Esophagus squamous epithelium (tissue), 5 donors: ENCODE data around the gene ARIH2. TPM values are rescaled to one million over a fixed set of nuclear protein-coding genes. Genes with fewer than 3 reads are reported as not detected.
A peak's percentile ranks its signal among the peaks of the same experiment; 100 is the strongest.

Source experiments
- DNase-seq: peaks from one replicate; lab custom pipeline; 2025; lab: John Stamatoyannopoulos, UW
- H3K27ac ChIP-seq, 4 donors: fragments of 200-600 bp; sonication (generic); one replicate each; pipeline ENCODE4 v1.5.1; 2016 to 2019; ENCODE audit warnings: mild to moderate bottlenecking in 1 of 4
- H3K27me3 ChIP-seq, 4 donors: fragments of 200-600 bp; sonication (generic); 1 replicate in 3 of 4; 2 replicates in 1 of 4; pipeline versions ENCODE4 v1.5.1 to v1.6.0; 2017 to 2021; ENCODE audit warnings: antibody characterized with exemption in 1 of 4
- H3K36me3 ChIP-seq, 3 donors: fragments of 200-600 bp; sonication (generic); one replicate each; pipeline ENCODE4 v1.5.1; 2016 to 2019
- H3K4me1 ChIP-seq, 3 donors: fragments of 200-600 bp; sonication (generic); one replicate each; pipeline ENCODE4 v1.5.1; 2017 to 2019
- H3K4me3 ChIP-seq, 4 donors: fragments of 200-600 bp; sonication (generic); 1 replicate in 3 of 4; 2 replicates in 1 of 4; pipeline ENCODE4 v1.5.1; 2016 to 2019; ENCODE audit warnings: mild to moderate bottlenecking in 2 of 4, moderate library complexity in 1 of 4
- H3K9me3 ChIP-seq, 3 donors: fragments of 200-600 bp; sonication (generic); one replicate each; pipeline ENCODE4 v1.5.1; 2016 to 2019
- POLR2A ChIP-seq, 4 donors: fragments of 450-650 bp; IDR thresholded peaks; one replicate each; pipeline ENCODE4 v1.6.1; 2017; ENCODE audit warnings: antibody characterized with exemption in 4 of 4, mild to moderate bottlenecking in 4 of 4, moderate library complexity in 3 of 4
- WGBS, 2 donors: methylation state at CpG; one replicate each; pipeline ENCODE4 v1.1.5; 2018; 5-methylcytosine and 5-hydroxymethylcytosine counted together
- intact Hi-C: fragments of 100-400 bp; cut with DNase I; formaldehyde crosslinking; loops from one replicate; pipeline ENCODE4 v1.15.0; 2022
- total RNA-seq, 4 donors: library from RNA; depleted of rRNA; stranded (reverse); fragments of >200 nt; gene quantifications; one replicate each; pipeline ENCODE4 v1.1.0, GENCODE V29; 2016
- TF ChIP-seq, protein P1 (sequence below), 6 experiments: fragments of 450-650 bp in 4 of 6; fragments of 200-600 bp in 2 of 6; sonication (generic) in 2 of 6; IDR thresholded peaks; one replicate each; pipeline ENCODE4 v1.5.1; 2016 to 2019; ENCODE audit warnings: antibody characterized with exemption in 6 of 6, mild to moderate bottlenecking in 4 of 6, moderate library complexity in 4 of 6
- donor health status: DM: yes; HTN: yes; CAD: no.

ARIH2 gene
- total RNA-seq, 4 donors from 2014 or later = 54.0 to 74.2 (median 71.3) TPM

DNA sequence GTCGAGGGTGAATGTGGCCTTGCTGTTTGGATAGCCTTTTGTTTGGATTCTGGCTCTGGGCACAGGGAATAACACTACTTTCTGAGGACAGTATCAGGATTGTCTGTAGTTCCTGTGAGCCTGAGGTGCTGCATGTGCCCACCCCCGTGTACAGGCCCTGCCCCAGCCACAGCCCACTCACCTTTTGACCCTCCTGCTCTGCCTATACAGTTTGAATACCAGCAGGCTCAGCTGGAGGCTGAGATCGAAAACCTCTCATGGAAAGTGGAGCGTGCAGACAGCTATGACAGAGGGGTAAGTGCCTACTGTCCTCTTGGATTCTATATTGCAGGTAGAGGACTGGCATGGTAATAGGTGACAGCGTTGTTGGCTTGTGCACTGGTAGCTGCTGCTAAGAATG, 64.0 kb downstream of the ARIH2 start:
- no peak for DNase-seq
- Histone ChIP-seq H3K4me3 (no peak overlapping the region), H3K27me3 (no peaks in the 10 kb centered on the region), H3K4me1 (peaks cover 0 to 7% (median 0%) of the 10 kb centered on the region in 3 donors), H3K27ac (no peak overlapping the region), H3K9me3 (no peaks in the 10 kb centered on the region), H3K36me3 (peaks cover 30 to 93% (median 46%) of the 10 kb centered on the region in 3 donors)
- TF ChIP-seq, protein P1, sequence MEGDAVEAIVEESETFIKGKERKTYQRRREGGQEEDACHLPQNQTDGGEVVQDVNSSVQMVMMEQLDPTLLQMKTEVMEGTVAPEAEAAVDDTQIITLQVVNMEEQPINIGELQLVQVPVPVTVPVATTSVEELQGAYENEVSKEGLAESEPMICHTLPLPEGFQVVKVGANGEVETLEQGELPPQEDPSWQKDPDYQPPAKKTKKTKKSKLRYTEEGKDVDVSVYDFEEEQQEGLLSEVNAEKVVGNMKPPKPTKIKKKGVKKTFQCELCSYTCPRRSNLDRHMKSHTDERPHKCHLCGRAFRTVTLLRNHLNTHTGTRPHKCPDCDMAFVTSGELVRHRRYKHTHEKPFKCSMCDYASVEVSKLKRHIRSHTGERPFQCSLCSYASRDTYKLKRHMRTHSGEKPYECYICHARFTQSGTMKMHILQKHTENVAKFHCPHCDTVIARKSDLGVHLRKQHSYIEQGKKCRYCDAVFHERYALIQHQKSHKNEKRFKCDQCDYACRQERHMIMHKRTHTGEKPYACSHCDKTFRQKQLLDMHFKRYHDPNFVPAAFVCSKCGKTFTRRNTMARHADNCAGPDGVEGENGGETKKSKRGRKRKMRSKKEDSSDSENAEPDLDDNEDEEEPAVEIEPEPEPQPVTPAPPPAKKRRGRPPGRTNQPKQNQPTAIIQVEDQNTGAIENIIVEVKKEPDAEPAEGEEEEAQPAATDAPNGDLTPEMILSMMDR (IDR thresholded peaks at IDR 0.05) = no peak
- TF ChIP-seq POLR2A (IDR thresholded peaks at IDR 0.05) = no peak
- 71 to 91% methylated on average over 2 to 4 of the region's 5 CpGs for WGBS, 2 donors
- intact Hi-C loops = no loop called here

DNA sequence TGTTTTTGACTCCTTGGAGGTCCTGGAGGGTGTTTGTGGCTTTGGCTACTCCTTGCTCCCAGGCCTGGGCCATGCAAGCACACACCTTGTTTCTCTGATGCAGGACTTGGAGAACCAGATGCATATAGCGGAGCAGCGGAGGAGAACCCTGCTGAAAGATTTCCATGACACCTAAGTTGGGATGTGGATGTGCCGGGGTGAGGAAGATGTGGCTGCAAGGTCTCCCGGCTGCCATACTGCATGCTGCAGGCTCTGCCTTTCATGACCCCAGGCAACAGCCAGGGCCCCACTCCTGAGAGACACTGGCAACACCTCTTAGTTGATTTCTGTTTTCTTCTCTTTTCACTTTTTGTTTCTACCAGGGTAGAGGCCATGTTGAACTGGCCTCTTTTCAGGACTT, 64.5 kb downstream of the ARIH2 start:
- Histone ChIP-seq H3K9me3 (no peaks in the 10 kb centered on the region), H3K4me1 (peaks cover 0 to 7% (median 2%) of the 10 kb centered on the region in 3 donors), H3K4me3 (no peak overlapping the region), H3K27me3 (no peaks in the 10 kb centered on the region), H3K27ac (no peak overlapping the region), H3K36me3 (peaks cover 30 to 88% (median 46%) of the 10 kb centered on the region in 3 donors)
- no peak for TF ChIP-seq POLR2A (IDR thresholded peaks at IDR 0.05)
- TF ChIP-seq, protein P1 (IDR thresholded peaks at IDR 0.05) = no peak
- 80 to 95% methylated on average over 1 to 4 of the region's 4 CpGs for WGBS, 2 donors
- no peak for DNase-seq
- intact Hi-C loops = no loop called here

GRCh38 chr3:48984663-48985062, 66.0 kb downstream of the ARIH2 start:
- TF ChIP-seq, protein P1 (IDR thresholded peaks at IDR 0.05) = no peak
- TF ChIP-seq POLR2A (IDR thresholded peaks at IDR 0.05) = no peak
- no peaks in the 10 kb centered on the region for H3K9me3 ChIP-seq
- H3K4me3 ChIP-seq = no peak overlapping the region
- no peaks in the 10 kb centered on the region for H3K27me3 ChIP-seq
- peaks cover 5 to 18% (median 12%) of the 10 kb centered on the region in 3 donors for H3K4me1 ChIP-seq
- H3K36me3 ChIP-seq = peaks cover 24 to 73% (median 39%) of the 10 kb centered on the region in 3 donors
- DNase-seq = no peak
- no peak overlapping the region for H3K27ac ChIP-seq
- intact Hi-C loops = no loop called here

DNA sequence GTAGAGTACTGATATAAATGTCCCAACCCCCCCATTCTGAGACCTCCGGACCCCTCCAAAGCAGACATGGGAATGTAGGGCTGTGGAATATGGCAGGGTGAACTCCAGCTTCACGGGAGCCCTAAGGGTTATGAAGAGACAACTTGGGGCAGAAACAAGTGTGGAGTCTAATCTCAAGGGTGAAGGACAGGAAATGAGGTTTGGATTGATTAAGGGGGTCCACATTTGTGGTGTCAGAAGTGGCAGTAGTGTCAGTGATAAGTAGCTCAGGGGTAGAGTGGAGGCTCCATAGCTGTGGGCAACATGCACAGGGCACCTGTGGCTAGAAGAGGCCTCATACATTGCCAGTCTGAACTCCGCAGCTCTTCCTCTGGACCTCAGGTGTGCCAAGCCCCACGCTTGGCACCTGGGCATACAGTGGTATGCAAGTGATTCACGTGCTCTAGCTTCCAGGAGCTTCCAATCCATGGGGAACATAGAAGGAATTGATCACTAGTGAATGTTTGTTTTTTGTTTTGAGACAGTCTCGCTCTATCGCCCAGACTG, 67.3 kb downstream of the ARIH2 start:
- H3K27me3 ChIP-seq = no peaks in the 10 kb centered on the region
- peaks cover 17 to 60% (median 29%) of the 10 kb centered on the region in 3 donors for H3K36me3 ChIP-seq
- WGBS, 2 donors = 82 to 88% methylated on average over 6 of the region's 7 CpGs
- TF ChIP-seq POLR2A (IDR thresholded peaks at IDR 0.05) = no peak
- TF ChIP-seq, protein P1 (IDR thresholded peaks at IDR 0.05) = no peak
- intact Hi-C loops = no loop called here
- DNase-seq = no peak
- no peak overlapping the region for H3K4me3 ChIP-seq
- peaks cover 5 to 26% (median 13%) of the 10 kb centered on the region in 3 donors for H3K4me1 ChIP-seq
- H3K9me3 ChIP-seq = no peaks in the 10 kb centered on the region
- no peak overlapping the region for H3K27ac ChIP-seq

DNA sequence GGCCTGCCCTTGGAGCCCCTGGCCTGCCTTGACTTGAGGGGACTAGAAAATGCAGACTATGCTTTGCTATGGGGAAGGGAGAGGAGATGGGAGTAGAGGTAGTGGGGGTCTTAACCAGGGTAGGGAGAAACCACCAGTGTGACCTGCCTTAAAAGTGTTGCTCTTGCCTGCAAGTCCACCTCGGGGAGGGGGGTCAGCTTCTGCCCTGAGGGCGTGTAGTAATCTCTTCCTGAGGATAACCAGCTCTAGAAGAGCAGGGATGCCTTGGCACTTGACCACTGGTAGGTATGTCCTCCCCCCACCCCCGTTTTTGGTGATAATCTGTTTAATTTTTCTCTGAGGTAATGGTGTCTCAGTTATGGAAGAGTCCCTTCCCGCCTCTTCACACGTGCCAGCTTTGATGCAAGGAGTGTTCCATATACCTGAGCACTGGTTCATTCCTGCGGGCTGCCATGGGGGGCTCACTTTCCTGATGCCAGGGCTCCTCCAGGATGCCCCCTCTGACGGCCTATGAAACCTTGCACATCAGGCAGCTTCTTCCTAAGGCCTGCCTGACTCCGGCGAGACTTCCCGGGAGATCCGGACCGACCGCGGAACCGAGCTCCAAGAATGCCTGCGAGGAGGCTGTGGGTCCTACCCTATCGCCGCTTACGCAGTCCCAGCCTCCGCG, 70.6 kb downstream of the ARIH2 start:
- H3K4me1 ChIP-seq = peaks cover 14 to 47% (median 22%) of the 10 kb centered on the region in 3 donors
- peaks cover 3 to 27% (median 11%) of the 10 kb centered on the region in 3 donors for H3K36me3 ChIP-seq
- no peak for TF ChIP-seq POLR2A (IDR thresholded peaks at IDR 0.05)
- TF ChIP-seq, protein P1 (IDR thresholded peaks at IDR 0.05) = no peak
- no peak for DNase-seq
- intact Hi-C loops = no loop called here
- WGBS, 2 donors = 10 to 24% methylated on average over 4 to 5 of the region's 21 CpGs
- no peaks in the 10 kb centered on the region for H3K9me3 ChIP-seq
- peak overlapping the region; percentile 81 to 98 (median 88) for H3K27ac ChIP-seq
- no peaks in the 10 kb centered on the region for H3K27me3 ChIP-seq
- peak overlapping the region; percentile 59 to 96 (median 75) for H3K4me3 ChIP-seq
